SU-DHL-6 (cell line): ENCODE measurements around the gene ATR.
"Not testable (repeated sequence)": the region's sequence is repeated elsewhere in the genome, so short reads cannot be mapped to it uniquely, and the experiment has no call there.

ENCODE experiments used
- H2AFZ ChIP-seq: fragments of 200-600 bp; sonication (generic); 2 replicates; pipeline ENCODE4 v1.6.1; 2014; ENCODE audit warnings: low read depth, mild to moderate bottlenecking, moderate library complexity, mixed read lengths, antibody characterized with exemption, low read length; ENCODE audit not compliant: severe bottlenecking
- H3F3A ChIP-seq: fragments of 200-600 bp; shearing (Covaris generic); 2 replicates; pipeline ENCODE4 v1.6.0; 2016; ENCODE audit warnings: antibody characterized with exemption, mild to moderate bottlenecking; ENCODE audit not compliant: insufficient read depth
- H3K27ac ChIP-seq: fragments of 200-600 bp; sonication (generic); 2 replicates; pipeline ENCODE4 v1.5.1; 2016; ENCODE audit warnings: low read depth, mild to moderate bottlenecking, low read length, moderate library complexity, mixed read lengths
- H3K27me3 ChIP-seq: fragments of 200-600 bp; sonication (generic), shearing (Covaris generic); 2 replicates; pipeline ENCODE4 v1.6.0; 2014; ENCODE audit warnings: mild to moderate bottlenecking, low read length
- H3K36me3 ChIP-seq: fragments of 200-600 bp; sonication (generic); 2 replicates; pipeline ENCODE4 v1.6.1; 2014; ENCODE audit warnings: mild to moderate bottlenecking, low read length, mixed read lengths
- H3K4me2 ChIP-seq: fragments of 300-600, 200-600 bp; shearing (Covaris generic), sonication (generic); 2 replicates; pipeline ENCODE4 v1.6.0; 2014; ENCODE audit warnings: low read length, low read depth, mild to moderate bottlenecking; ENCODE audit not compliant: poor library complexity, severe bottlenecking
- H3K4me3 ChIP-seq: fragments of 200-600 bp; sonication (generic); 2 replicates; pipeline ENCODE4 v1.5.1; 2014; ENCODE audit warnings: antibody characterized with exemption, low read length, mild to moderate bottlenecking, mixed read lengths; ENCODE audit not compliant: insufficient read depth, poor library complexity, severe bottlenecking
- H3K79me2 ChIP-seq: fragments of 200-600 bp; sonication (generic); 2 replicates; pipeline ENCODE4 v1.6.1; 2014; ENCODE audit warnings: mild to moderate bottlenecking, low read length, moderate library complexity; ENCODE audit not compliant: insufficient read depth
- H3K9ac ChIP-seq: fragments of 200-600 bp; sonication (generic); 2 replicates; pipeline ENCODE4 v1.7.0; 2014; ENCODE audit warnings: mild to moderate bottlenecking, low read length
- H3K9me2 ChIP-seq: fragments of 200-600 bp; sonication (generic); replicated peaks from 2 replicates; pipeline ENCODE4 v1.6.1; 2014; ENCODE audit warnings: low read length; ENCODE audit not compliant: insufficient read depth
- H3K9me3 ChIP-seq: fragments of 200-600 bp; sonication (generic); 2 replicates; pipeline ENCODE4 v1.6.1; 2014; ENCODE audit warnings: low read length, mixed read lengths; ENCODE audit not compliant: insufficient read depth
- H4K20me1 ChIP-seq: fragments of 200-600 bp; sonication (generic); 2 replicates; pipeline ENCODE4 v1.6.1; 2014; ENCODE audit warnings: low read depth, mild to moderate bottlenecking, antibody characterized with exemption, low read length, moderate library complexity, mixed read lengths
- CTCF ChIP-seq: fragments of 200-600 bp; sonication (generic); IDR thresholded peaks from one replicate; pipeline ENCODE4 v1.5.1; 2017; ENCODE audit warnings: antibody characterized with exemption, mild to moderate bottlenecking, low read length, moderate library complexity; ENCODE audit not compliant: insufficient read depth, poor library complexity, severe bottlenecking
- EZH2phosphoT487 ChIP-seq: fragments of 200-600 bp; sonication (generic), shearing (Covaris generic); conservative IDR thresholded peaks from 2 replicates; pipeline ENCODE4 v1.6.1; 2018; ENCODE audit warnings: mild to moderate bottlenecking, antibody characterized with exemption, low read length, moderate library complexity, mixed read lengths

ATR gene

GRCh38 chr3:142604940-142605339 lies 26.4 kb upstream of the ATR start:
- Histone ChIP-seq H4K20me1 (peaks cover 5% of the 10 kb centered on the region; the same call in 1 of the 2 replicates), H3K36me3 (no peaks in the 10 kb centered on the region), H3F3A (no peaks in the 10 kb centered on the region), H3K4me3 (no peak overlapping the region), H3K4me2 (no peak overlapping the region), H3K27me3 (no peaks in the 10 kb centered on the region), H2AFZ (no peak overlapping the region), H3K27ac (no peak overlapping the region), H3K9me2 (no peaks in the 10 kb centered on the region), H3K79me2 (peaks cover 36% of the 10 kb centered on the region), H3K9ac (no peak overlapping the region), H3K9me3 (no peaks in the 10 kb centered on the region)
- TF ChIP-seq EZH2phosphoT487 (no peak), CTCF (no peak)

- not testable (repeated sequence) for H3K36me3 ChIP-seq, H3K4me3 ChIP-seq, H3K4me2 ChIP-seq, H3F3A ChIP-seq, H4K20me1 ChIP-seq, H3K9ac ChIP-seq, H3K27ac ChIP-seq, H3K9me3 ChIP-seq, H2AFZ ChIP-seq, H3K27me3 ChIP-seq, H3K9me2 ChIP-seq
- H3K79me2 ChIP-seq = peaks cover 40% of the 10 kb centered on the region
Observed at GRCh38 chr3:142603386-142603705, 24.8 kb upstream of the ATR start.

- no peak overlapping the region for H3K4me3 ChIP-seq
- H3K27me3 ChIP-seq = no peaks in the 10 kb centered on the region
- H3K27ac ChIP-seq = no peak overlapping the region
- H3K9me2 ChIP-seq = no peaks in the 10 kb centered on the region
- H3K36me3 ChIP-seq = no peaks in the 10 kb centered on the region
- no peaks in the 10 kb centered on the region for H3K9me3 ChIP-seq
- H3K4me2 ChIP-seq = no peak overlapping the region
- no peaks in the 10 kb centered on the region for H3F3A ChIP-seq
- peaks cover 45% of the 10 kb centered on the region for H3K79me2 ChIP-seq
- no peak overlapping the region for H2AFZ ChIP-seq
- no peak for TF ChIP-seq EZH2phosphoT487
- no peak for TF ChIP-seq CTCF
- H4K20me1 ChIP-seq = peaks cover 5% of the 10 kb centered on the region; the same call in 1 of the 2 replicates
- H3K9ac ChIP-seq = no peak overlapping the region
Observed at GRCh38 chr3:142602619-142603385, 24.3 kb upstream of the ATR start.

- Histone ChIP-seq H4K20me1 (peaks cover 3% of the 10 kb centered on the region; the same call in 1 of the 2 replicates), H3F3A (no peaks in the 10 kb centered on the region), H2AFZ (no peak overlapping the region), H3K27ac (no peak overlapping the region), H3K79me2 (peaks cover 54% of the 10 kb centered on the region), H3K36me3 (no peaks in the 10 kb centered on the region), H3K4me3 (no peak overlapping the region), H3K27me3 (no peaks in the 10 kb centered on the region), H3K9me2 (no peaks in the 10 kb centered on the region), H3K9me3 (no peaks in the 10 kb centered on the region), H3K4me2 (no peak overlapping the region), H3K9ac (no peak overlapping the region)
- TF ChIP-seq EZH2phosphoT487 (no peak), CTCF (no peak)
Observed at GRCh38 chr3:142601713-142602112, 23.2 kb upstream of the ATR start.
